ENCODE data around the gene CEBPA. TPM values are rescaled to one million over a fixed set of nuclear protein-coding genes. Genes with fewer than 3 reads are reported as not detected.

The CEBPA gene
- total and polyA plus RNA-seq, 10 of the 15 experiments (the other 5 are each of a cell fraction or from before 2014, with no cell fraction given): 0.04 to 0.36 (median 0.13) TPM; not detected in 4

GRCh38 chr19:33317517-33317916 is 15.2 kb upstream of the CEBPA start:
- H3K9me3 ChIP-seq (replicated peaks; ENCODE audit: control insufficient read depth, insufficient read depth, low read length): no peaks in the 10 kb centered on the region
- ChIA-PET CTCF (no interaction called here), SMC1A (ENCODE audit: uncharacterized antibody, unreplicated experiment) (no interaction called here)

More at GRCh38 chr19:33317517-33317916, 15.2 kb upstream of the CEBPA start:
- TF ChIP-seq POLR2AphosphoS2 (IDR thresholded peaks at IDR 0.05; ENCODE audit: low read depth, low read length) (no peak), CREB1 (IDR thresholded peaks at IDR 0.05; ENCODE audit: low read depth) (no peak), TCF12 (IDR thresholded peaks at IDR 0.05; ENCODE audit: low read depth, low read length) (no peak), BCL3 (IDR thresholded peaks at IDR 0.05; ENCODE audit: borderline replicate concordance, insufficient read depth, low read depth, low read length, poor library complexity, severe bottlenecking) (no peak), CREM (IDR thresholded peaks at IDR 0.05; ENCODE audit: low read depth) (no peak), BACH1 (IDR thresholded peaks at IDR 0.05; ENCODE audit: borderline replicate concordance) (no peak), STAT3 (IDR thresholded peaks at IDR 0.05; ENCODE audit: low read depth, low read length) (no peak), BRCA1 (IDR thresholded peaks at IDR 0.05; ENCODE audit: low read depth, low read length) (no peak), CUX1 (IDR thresholded peaks at IDR 0.05; ENCODE audit: insufficient replicate concordance, low read depth, low read length) (no peak), PML (IDR thresholded peaks at IDR 0.05; ENCODE audit: low read length) (no peak), TARDBP (IDR thresholded peaks at IDR 0.05; ENCODE audit: borderline replicate concordance) (no peak), RAD51 (IDR thresholded peaks at IDR 0.05) (no peak), FOS (IDR thresholded peaks at IDR 0.05; ENCODE audit: borderline replicate concordance, extremely low read depth, insufficient read length) (no peak), ELK1 (IDR thresholded peaks at IDR 0.05; ENCODE audit: low read depth, low read length) (no peak), SMAD5 (IDR thresholded peaks at IDR 0.05; ENCODE audit: low read depth) (no peak), ZNF384 (IDR thresholded peaks at IDR 0.05; ENCODE audit: borderline replicate concordance, low read depth, low read length) (no peak), NFXL1 (IDR thresholded peaks at IDR 0.05; ENCODE audit: borderline replicate concordance) (no peak)
- intact Hi-C loops (cut with micrococcal nuclease; ENCODE audit: unreplicated experiment) (no loop called here), in situ Hi-C loops (cut with MboI) (no loop called here)
- no peak for FAIRE-seq
- no peak overlapping the region for H3K27ac ChIP-seq (ENCODE audit: control insufficient read depth, insufficient read depth)
- H3K4me1 ChIP-seq (ENCODE audit: control insufficient read depth, insufficient read depth, low read length): no peaks in the 10 kb centered on the region
- no peak overlapping the region for H3K4me2 ChIP-seq (ENCODE audit: control insufficient read depth, insufficient read depth)
- WGBS (ENCODE audit: insufficient coverage, insufficient replicate concordance, low lambda C conversion rate, missing lambda C conversion rate): 77% methylated on average over 5 of the region's 5 CpGs
- no peak overlapping the region for H2AFZ ChIP-seq (ENCODE audit: control insufficient read depth, low read depth, low read length)
- DNase-seq (ENCODE audit: low read depth, low spot score): no peak
- no TSS peak for BruUV-seq (replicated peaks)
- no peaks in the 10 kb centered on the region for H3K27me3 ChIP-seq (replicated peaks in 1 of 2; ENCODE audit: control insufficient read depth in 2 of 2, insufficient read depth in 2 of 2, low read length in 1 of 2)
- H3K79me2 ChIP-seq (ENCODE audit: control insufficient read depth, insufficient read depth, low read length): no peaks in the 10 kb centered on the region
- ChIA-PET POLR2A (no interaction called here), RAD21 (ENCODE audit: unreplicated experiment) (no interaction called here)
- H3K4me3 ChIP-seq: no peak overlapping the region
- H3K9ac ChIP-seq (ENCODE audit: control insufficient read depth, insufficient read depth, low read length): no peak overlapping the region
- no peak for ATAC-seq
- no peaks in the 10 kb centered on the region for H3K36me3 ChIP-seq (ENCODE audit: control insufficient read depth in 2 of 2, insufficient read depth in 2 of 2, low read length in 1 of 2)
- H4K20me1 ChIP-seq (ENCODE audit: control insufficient read depth, insufficient read depth): no peaks in the 10 kb centered on the region

All from GM12878 (cell line).